BLaER1 (cell line): Measurements from ENCODE around the gene NTRK3.

Experiments
- H3K27ac ChIP-seq: shearing (Covaris generic); formaldehyde crosslinking; 2 replicates; pipeline ENCODE4 v1.8.1; 2022
- H3K27me3 ChIP-seq: shearing (Covaris generic); formaldehyde crosslinking; 2 replicates; pipeline ENCODE4 v1.8.1; 2022
- H3K36me3 ChIP-seq: shearing (Covaris generic); formaldehyde crosslinking; 2 replicates; pipeline ENCODE4 v1.8.1; 2022
- H3K4me1 ChIP-seq: shearing (Covaris generic); formaldehyde crosslinking; 2 replicates; pipeline ENCODE4 v1.8.1; 2022
- H3K4me2 ChIP-seq: shearing (Covaris generic); formaldehyde crosslinking; 2 replicates; pipeline ENCODE4 v1.8.1; 2022
- H3K4me3 ChIP-seq: shearing (Covaris generic); formaldehyde crosslinking; 2 replicates; pipeline ENCODE4 v1.8.1; 2022
- H3K9ac ChIP-seq: shearing (Covaris generic); formaldehyde crosslinking; 2 replicates; pipeline ENCODE4 v1.8.1; 2022
- H3K9me3 ChIP-seq: shearing (Covaris generic); formaldehyde crosslinking; 2 replicates; pipeline ENCODE4 v1.8.1; 2022
- H4K20me1 ChIP-seq: shearing (Covaris generic); formaldehyde crosslinking; 2 replicates; pipeline ENCODE4 v1.8.1; 2022
- Cebpa-rat ChIP-seq: shearing (Covaris generic); IDR thresholded peaks from 2 replicates; pipeline ENCODE4 v1.8.1; 2022

NTRK3 gene

DNA sequence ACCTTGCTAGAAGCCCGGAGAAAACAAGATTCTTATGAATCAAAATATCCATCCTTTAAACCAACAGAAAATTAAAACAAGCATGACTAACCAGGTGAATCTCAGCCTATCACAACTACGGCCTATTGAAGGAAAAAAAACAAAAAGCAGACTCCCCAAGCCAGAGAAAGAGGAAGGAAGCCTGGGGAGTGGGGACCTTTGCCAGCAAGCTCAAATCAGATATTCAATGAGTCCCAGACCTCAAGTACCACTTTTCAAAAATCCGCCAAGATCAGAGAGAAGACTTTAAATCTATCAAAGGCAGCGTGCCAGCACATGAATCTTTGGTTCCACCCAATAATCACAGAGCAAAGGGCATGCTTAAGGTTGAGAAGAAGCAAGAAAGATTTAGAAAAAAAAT, 253.8 kb downstream of the NTRK3 start:
- Histone ChIP-seq H3K9ac (no peak overlapping the region), H3K9me3 (0 out of 2 replicates have a peak, but pooled peaks cover 5% of the 10 kb centered on the region), H3K36me3 (no peaks in the 10 kb centered on the region), H3K27ac (no peak overlapping the region), H3K4me3 (no peak overlapping the region), H3K4me2 (no peak overlapping the region), H3K4me1 (peaks cover 9% of the 10 kb centered on the region), H4K20me1 (no peaks in the 10 kb centered on the region), H3K27me3 (no peaks in the 10 kb centered on the region)
- TF ChIP-seq Cebpa-rat: no peak

DNA sequence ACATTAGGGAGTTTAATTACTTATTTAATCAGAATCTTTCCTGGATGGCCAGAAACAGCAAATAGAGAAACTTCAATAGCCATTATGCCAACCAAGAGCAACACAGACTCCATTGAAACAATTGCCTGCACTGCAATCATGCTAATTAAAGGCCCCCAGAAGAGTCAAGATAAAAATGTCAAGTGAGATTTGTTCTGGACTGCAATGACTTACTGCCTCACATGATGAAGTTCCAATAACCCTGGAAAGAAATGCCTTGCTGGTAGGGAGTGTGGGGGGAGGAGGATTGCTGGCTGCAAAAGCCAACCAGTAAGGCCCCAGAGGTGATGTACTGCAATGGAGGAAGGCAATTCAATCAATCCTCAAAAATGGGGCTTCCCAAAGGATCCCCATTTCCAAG, 257.9 kb downstream of the NTRK3 start:
- no peaks in the 10 kb centered on the region for H4K20me1 ChIP-seq
- no peak overlapping the region for H3K9ac ChIP-seq
- no peaks in the 10 kb centered on the region for H3K36me3 ChIP-seq
- no peak overlapping the region for H3K4me3 ChIP-seq
- H3K27ac ChIP-seq: no peak overlapping the region
- H3K4me1 ChIP-seq: peaks cover 9% of the 10 kb centered on the region
- H3K9me3 ChIP-seq: 0 out of 2 replicates have a peak, but pooled peaks cover 5% of the 10 kb centered on the region
- no peak for TF ChIP-seq Cebpa-rat
- H3K4me2 ChIP-seq: no peak overlapping the region
- no peaks in the 10 kb centered on the region for H3K27me3 ChIP-seq

DNA sequence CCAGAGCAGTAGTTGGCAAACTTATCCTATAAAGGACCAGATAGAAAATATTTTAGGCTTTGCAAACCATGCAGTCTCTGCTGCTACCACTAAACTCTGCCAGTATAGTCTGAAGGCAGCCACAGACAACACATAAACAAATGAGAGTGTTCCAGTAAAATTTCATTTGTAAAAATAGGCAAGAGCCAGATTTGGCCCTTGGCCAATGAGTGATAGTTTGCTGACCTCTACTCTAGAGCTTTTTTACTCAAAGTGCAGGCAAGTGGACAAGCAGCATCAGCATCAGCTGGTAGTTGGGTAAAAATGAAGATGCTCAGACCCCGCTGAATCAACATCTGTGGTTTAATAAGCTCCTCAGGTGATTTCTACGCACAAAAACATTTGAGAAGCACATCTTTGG, 269.8 kb downstream of the NTRK3 start:
- no peak for TF ChIP-seq Cebpa-rat
- H3K9ac ChIP-seq: no peak overlapping the region
- H3K36me3 ChIP-seq: no peaks in the 10 kb centered on the region

DNA sequence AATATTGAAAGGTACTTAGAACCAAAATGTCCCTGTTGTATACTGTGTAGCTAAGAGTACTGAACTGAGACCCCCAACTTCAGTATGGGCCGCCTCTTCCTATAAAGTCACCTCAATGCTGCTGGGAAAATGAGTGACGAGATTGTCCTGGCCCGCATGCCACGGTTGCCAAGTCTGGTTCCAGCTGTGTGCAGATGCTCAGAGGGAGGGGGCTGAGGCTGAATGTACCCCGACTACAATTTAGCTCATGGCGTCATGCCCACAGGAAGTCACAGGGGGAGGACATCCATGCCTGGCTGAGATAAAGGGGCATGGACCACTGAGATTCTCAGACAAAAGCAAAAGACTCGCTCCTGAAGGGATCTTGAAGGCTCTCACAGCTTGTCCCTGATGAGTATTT, 271.1 kb downstream of the NTRK3 start:
- Histone ChIP-seq H3K27ac (no peak overlapping the region), H3K4me3 (no peak overlapping the region), H3K27me3 (no peaks in the 10 kb centered on the region), H3K9ac (no peak overlapping the region), H4K20me1 (no peaks in the 10 kb centered on the region), H3K9me3 (no peaks in the 10 kb centered on the region), H3K4me2 (no peak overlapping the region), H3K4me1 (no peaks in the 10 kb centered on the region), H3K36me3 (no peaks in the 10 kb centered on the region)
- TF ChIP-seq Cebpa-rat: no peak

More for the DNA sequence above, 269.8 kb downstream of the NTRK3 start:
- H4K20me1 ChIP-seq: no peaks in the 10 kb centered on the region
- no peaks in the 10 kb centered on the region for H3K27me3 ChIP-seq
- H3K4me2 ChIP-seq: no peak overlapping the region
- no peak overlapping the region for H3K4me3 ChIP-seq
- no peaks in the 10 kb centered on the region for H3K4me1 ChIP-seq
- no peaks in the 10 kb centered on the region for H3K9me3 ChIP-seq
- no peak overlapping the region for H3K27ac ChIP-seq

DNA sequence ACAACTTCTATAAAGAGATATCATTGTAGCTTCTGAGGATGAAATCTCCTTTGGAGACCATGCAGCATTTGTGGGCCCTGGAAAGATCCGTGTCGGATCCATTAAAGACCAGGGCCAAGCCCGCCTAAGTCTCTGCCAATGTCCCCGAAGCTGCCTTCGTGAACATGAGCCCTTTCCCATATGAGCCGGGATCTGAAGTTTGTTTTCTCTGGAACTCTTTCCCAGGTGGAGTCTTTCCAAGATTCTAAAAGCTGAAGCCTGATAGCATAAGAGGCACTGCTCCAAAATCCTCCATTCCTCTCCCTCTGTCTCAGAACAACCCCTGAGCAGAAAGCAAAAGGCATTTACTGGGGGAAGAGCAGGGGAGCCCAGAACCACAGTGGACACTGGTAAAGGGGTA, 274.6 kb downstream of the NTRK3 start:
- Histone ChIP-seq H3K27me3 (no peaks in the 10 kb centered on the region), H3K4me2 (no peak overlapping the region), H3K4me1 (no peaks in the 10 kb centered on the region), H3K9ac (no peak overlapping the region), H4K20me1 (no peaks in the 10 kb centered on the region), H3K9me3 (no peaks in the 10 kb centered on the region), H3K27ac (no peak overlapping the region), H3K36me3 (no peaks in the 10 kb centered on the region), H3K4me3 (no peak overlapping the region)
- TF ChIP-seq Cebpa-rat: no peak

DNA sequence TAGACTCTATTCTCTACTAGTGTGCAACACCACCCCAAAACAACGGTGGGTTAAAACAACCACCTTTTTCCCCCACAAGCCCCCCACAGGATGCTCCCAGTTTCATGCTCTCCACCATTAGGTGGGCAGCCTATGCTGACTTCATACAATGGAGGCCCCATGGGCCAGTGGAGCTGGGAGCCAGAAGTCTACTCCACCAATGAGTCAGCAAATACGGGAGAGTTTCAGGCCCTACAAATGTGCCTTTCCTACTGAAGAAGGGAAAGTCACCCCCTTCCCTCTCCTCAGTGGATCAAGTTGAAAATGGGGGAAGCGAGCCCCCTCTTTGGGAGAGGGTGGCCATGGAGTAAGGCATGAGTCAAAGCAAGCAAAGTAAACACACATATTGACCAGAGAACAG, 278.6 kb downstream of the NTRK3 start:
- no peak overlapping the region for H3K9ac ChIP-seq
- no peaks in the 10 kb centered on the region for H3K4me1 ChIP-seq
- H3K36me3 ChIP-seq: no peaks in the 10 kb centered on the region
- H3K27ac ChIP-seq: no peak overlapping the region
- H3K4me2 ChIP-seq: no peak overlapping the region
- H4K20me1 ChIP-seq: no peaks in the 10 kb centered on the region
- H3K9me3 ChIP-seq: no peaks in the 10 kb centered on the region
- H3K4me3 ChIP-seq: no peak overlapping the region
- no peaks in the 10 kb centered on the region for H3K27me3 ChIP-seq
- TF ChIP-seq Cebpa-rat: no peak

DNA sequence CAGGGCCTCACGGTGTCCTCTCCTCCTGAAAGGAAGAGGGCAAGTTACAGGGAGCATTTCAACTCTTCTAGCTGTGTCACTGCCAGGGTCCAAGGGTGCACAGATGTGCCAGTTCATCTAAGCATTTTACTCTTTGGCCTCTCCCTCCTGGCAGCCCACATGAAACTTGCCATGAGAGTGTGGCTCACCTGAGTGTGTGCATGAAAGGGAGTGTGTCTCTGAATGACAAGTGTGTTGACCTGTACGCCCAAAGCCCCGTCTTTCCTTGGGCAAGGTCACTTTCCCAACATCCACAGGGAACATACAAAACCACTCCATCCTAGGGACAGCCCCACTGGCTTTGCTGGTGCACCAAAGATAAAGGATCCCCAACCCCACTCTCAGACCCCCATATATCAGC, 280.0 kb downstream of the NTRK3 start:
- H3K27ac ChIP-seq: no peak overlapping the region
- H3K9ac ChIP-seq: no peak overlapping the region
- no peak for TF ChIP-seq Cebpa-rat
- H3K9me3 ChIP-seq: no peaks in the 10 kb centered on the region
- H3K36me3 ChIP-seq: no peaks in the 10 kb centered on the region
- H3K27me3 ChIP-seq: no peaks in the 10 kb centered on the region
- no peak overlapping the region for H3K4me2 ChIP-seq
- H3K4me1 ChIP-seq: no peaks in the 10 kb centered on the region
- no peaks in the 10 kb centered on the region for H4K20me1 ChIP-seq
- no peak overlapping the region for H3K4me3 ChIP-seq

DNA sequence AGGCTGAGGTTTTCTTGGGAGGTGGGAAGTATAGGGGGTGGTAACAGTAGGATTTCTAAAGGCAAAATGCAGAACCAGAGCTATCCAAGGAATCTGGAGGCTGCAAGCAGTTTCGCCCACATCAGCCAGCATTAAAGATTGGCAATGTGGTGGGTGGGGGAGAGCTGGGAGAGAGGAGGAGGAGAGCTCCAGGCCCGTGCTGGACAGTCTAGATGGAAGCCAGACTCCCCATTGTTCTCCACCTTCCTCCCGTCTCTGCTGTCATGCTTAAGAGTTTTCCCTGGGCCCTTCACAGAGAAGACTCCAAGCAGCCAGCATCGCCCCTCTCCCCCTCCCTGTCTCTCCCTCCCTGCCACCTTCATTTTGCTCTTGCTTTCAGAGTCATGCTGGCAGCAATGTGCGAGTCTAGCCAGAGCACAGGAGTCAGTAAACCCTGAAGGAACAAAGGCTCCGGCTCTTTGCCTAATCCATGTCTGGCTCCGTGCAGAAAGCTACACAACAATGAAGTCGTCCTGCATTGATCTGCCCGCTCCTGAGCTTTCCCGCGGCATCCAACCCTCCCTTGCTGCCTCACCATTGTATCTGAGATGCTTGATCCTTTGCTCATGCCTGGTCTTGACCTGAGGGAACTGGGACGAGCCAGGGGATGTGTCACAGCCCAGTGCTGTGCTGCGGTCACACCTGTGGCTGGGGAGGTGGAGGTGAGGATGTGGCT, 282.9 kb downstream of the NTRK3 start:
- H3K27me3 ChIP-seq: no peaks in the 10 kb centered on the region
- H3K4me3 ChIP-seq: no peak overlapping the region
- H3K27ac ChIP-seq: no peak overlapping the region
- no peak overlapping the region for H3K9ac ChIP-seq
- no peaks in the 10 kb centered on the region for H3K9me3 ChIP-seq
- no peak overlapping the region for H3K4me2 ChIP-seq
- no peaks in the 10 kb centered on the region for H3K4me1 ChIP-seq
- no peak for TF ChIP-seq Cebpa-rat
- no peaks in the 10 kb centered on the region for H4K20me1 ChIP-seq
- no peaks in the 10 kb centered on the region for H3K36me3 ChIP-seq

DNA sequence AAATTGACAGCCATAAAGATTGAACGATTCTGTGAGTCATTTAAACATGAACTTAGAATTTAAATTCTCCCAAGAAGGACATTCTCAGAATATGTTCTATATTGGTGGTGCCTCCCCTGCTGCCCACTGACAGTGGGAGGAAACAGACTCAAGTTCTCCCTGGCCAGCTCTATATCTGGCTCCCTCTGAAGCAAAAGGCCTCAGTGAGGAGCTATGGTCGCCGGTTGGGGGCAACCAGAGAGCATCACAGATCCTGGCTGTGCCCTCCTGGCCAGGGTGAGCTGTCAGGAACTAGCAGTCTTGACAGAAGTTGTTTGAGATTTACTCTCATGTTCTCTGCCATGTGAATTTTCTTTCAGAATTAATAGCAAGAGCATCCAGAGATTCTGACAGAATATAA, 285.5 kb downstream of the NTRK3 start:
- no peak overlapping the region for H3K9ac ChIP-seq
- no peak overlapping the region for H3K4me3 ChIP-seq
- no peaks in the 10 kb centered on the region for H3K4me1 ChIP-seq
- no peaks in the 10 kb centered on the region for H3K27me3 ChIP-seq
- H3K36me3 ChIP-seq: no peaks in the 10 kb centered on the region
- no peak overlapping the region for H3K4me2 ChIP-seq
- no peaks in the 10 kb centered on the region for H3K9me3 ChIP-seq
- no peaks in the 10 kb centered on the region for H4K20me1 ChIP-seq
- H3K27ac ChIP-seq: no peak overlapping the region
- no peak for TF ChIP-seq Cebpa-rat

DNA sequence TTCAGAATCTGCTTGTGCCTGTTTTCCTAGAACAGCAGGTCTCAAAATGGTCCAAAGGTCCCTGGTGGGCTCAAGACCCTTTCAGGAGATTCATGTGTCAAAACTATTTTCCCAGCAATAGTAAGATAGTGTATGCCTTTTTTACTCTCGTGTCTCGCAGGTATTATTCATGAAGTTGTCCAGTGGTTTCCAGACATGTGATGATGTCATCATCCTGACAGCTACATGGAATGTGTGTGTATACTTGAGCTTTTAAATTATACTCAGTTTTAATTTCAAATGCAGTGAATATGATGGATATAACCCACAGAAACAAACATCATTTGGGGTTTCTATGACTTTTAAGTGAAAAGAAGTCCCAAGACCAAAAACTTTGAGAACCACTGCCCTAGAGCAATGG, 288.6 kb downstream of the NTRK3 start:
- H3K4me2 ChIP-seq: no peak overlapping the region
- no peaks in the 10 kb centered on the region for H3K4me1 ChIP-seq
- H3K27me3 ChIP-seq: no peaks in the 10 kb centered on the region
- no peaks in the 10 kb centered on the region for H4K20me1 ChIP-seq
- H3K9me3 ChIP-seq: no peaks in the 10 kb centered on the region
- no peak for TF ChIP-seq Cebpa-rat
- H3K9ac ChIP-seq: no peak overlapping the region
- no peak overlapping the region for H3K27ac ChIP-seq
- no peak overlapping the region for H3K4me3 ChIP-seq
- no peaks in the 10 kb centered on the region for H3K36me3 ChIP-seq

DNA sequence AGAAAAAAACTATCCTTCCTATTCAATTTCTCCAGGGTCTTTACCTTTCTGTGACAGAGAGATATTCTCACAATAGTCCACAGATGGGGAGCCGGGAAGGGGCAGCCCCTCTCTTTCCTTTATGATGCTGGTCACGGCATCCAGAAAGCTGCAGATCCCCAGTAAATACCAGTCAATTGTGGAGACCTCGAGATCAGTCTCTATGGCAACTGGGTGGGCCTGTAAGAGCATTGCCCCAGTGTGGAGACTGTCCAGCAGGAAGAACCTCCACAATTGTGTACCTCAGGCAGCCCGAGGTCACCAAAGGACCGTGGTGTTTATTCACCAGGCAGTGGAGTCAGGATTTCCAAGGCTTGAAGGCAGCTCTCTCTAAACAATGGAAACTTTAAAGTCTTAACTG, 291.2 kb downstream of the NTRK3 start:
- Histone ChIP-seq H3K4me2 (no peak overlapping the region), H3K9me3 (no peaks in the 10 kb centered on the region), H3K36me3 (no peaks in the 10 kb centered on the region), H3K4me1 (no peaks in the 10 kb centered on the region), H3K4me3 (no peak overlapping the region), H3K27ac (no peak overlapping the region), H3K9ac (no peak overlapping the region), H3K27me3 (no peaks in the 10 kb centered on the region), H4K20me1 (no peaks in the 10 kb centered on the region)
- TF ChIP-seq Cebpa-rat: no peak
